ENCODE data around the gene WWC1.

Gene WWC1

DNA sequence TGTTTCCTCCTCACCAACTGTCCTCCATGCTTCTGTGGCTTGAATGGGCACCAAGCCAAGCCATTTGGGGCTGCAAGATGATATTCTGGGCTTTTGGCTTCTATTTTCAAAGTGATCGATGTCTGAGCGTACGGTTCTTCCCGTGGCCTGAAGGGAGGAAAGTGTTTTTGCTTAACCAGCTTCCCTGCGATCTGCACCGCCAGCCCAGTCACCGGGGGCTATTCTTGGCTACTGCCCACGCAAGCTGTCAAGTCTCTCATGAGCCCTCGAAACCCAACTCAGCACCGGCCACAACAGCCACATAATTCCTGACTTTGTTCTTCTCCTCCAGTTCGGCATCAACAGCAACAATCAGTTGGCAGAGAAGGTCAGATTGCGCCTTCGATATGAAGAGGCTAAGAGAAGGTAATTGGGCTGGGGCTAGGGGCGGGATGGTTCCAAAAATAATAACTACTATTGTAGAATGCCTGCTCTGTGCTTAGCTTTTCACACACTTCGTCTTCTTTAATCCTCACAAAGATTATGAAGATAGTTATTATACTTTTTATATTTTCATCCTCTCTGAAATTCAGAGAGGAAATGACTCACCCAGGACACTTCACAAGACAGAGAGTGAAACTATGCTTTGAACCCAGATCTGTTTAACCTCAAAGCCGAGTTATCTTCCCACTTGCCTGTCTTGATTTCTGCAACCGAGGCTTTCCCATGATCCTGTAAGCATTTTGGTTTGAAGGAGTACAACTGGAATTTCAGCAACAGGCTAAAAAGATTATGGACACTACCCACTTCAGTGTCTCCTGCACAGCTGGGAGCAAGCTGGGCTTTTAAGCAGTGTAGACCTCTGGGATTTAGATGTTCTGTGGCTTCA is 118.4 kb downstream of the WWC1 start:
- H3K4me1 ChIP-seq (ENCODE audit: control insufficient read depth, insufficient read depth, low read depth, low read length), result peaks cover 10% of the 10 kb centered on the region
- H2BK12ac ChIP-seq (ENCODE audit: low read length in 2 of 2), result peak overlapping the region in 1 of 2 experiments; percentile 51
- H2BK120ac ChIP-seq (ENCODE audit: low read depth, low read length), result no peak overlapping the region
- no peak overlapping the region for H3K4me2 ChIP-seq (ENCODE audit: low read length, poor library complexity, severe bottlenecking)
- WGBS, result 44% methylated on average over 10 of the region's 17 CpGs
- peak overlapping the region in 1 of 2 experiments; percentile 50 for H3K4me3 ChIP-seq (ENCODE audit: insufficient read depth in 1 of 2, low read depth in 1 of 2, low read length in 2 of 2)
- H4K91ac ChIP-seq (ENCODE audit: low read length), result no peak overlapping the region
- H3K27ac ChIP-seq (ENCODE audit: low read length, poor library complexity, severe bottlenecking), result no peak overlapping the region
- H2AK5ac ChIP-seq (ENCODE audit: low read length, severe bottlenecking), result no peak overlapping the region
- DNase-seq, result peak; percentile 84
- H4K8ac ChIP-seq (ENCODE audit: low read length), result no peak overlapping the region
- H3K36me3 ChIP-seq (ENCODE audit: control insufficient read depth in 1 of 2, insufficient read depth in 2 of 2, low read depth in 1 of 2, low read length in 2 of 2), result peaks cover 0 to 16% of the 10 kb centered on the region in 2 experiments
- no peaks in the 10 kb centered on the region for H3K27me3 ChIP-seq (ENCODE audit: control insufficient read depth in 1 of 2, insufficient read depth in 1 of 2, low read length in 2 of 2)
- H2BK5ac ChIP-seq (ENCODE audit: low read depth, low read length, poor library complexity, severe bottlenecking), result no peak overlapping the region
- H2BK15ac ChIP-seq (ENCODE audit: low read depth, poor library complexity, severe bottlenecking), result peak overlapping the region; percentile 20
- peak overlapping the region; percentile 14 for H3K9ac ChIP-seq (ENCODE audit: low read length)
- no peak overlapping the region for H3K4ac ChIP-seq (ENCODE audit: low read depth in 1 of 2, low read length in 2 of 2)
- H3K79me1 ChIP-seq (replicated peaks; ENCODE audit: low read length, poor library complexity, severe bottlenecking), result no peaks in the 10 kb centered on the region
- H3K14ac ChIP-seq (ENCODE audit: low read length in 2 of 2), result no peak overlapping the region
- H2AFZ ChIP-seq (ENCODE audit: low read depth, low read length), result no peak overlapping the region
- H3K23ac ChIP-seq (ENCODE audit: low read length in 2 of 2), result no peak overlapping the region
- H3K18ac ChIP-seq (ENCODE audit: low read depth in 1 of 2, low read length in 2 of 2), result peak overlapping the region; percentile 16 to 24
- H3K9me3 ChIP-seq (ENCODE audit: control insufficient read depth, low read length), result no peaks in the 10 kb centered on the region

DNA sequence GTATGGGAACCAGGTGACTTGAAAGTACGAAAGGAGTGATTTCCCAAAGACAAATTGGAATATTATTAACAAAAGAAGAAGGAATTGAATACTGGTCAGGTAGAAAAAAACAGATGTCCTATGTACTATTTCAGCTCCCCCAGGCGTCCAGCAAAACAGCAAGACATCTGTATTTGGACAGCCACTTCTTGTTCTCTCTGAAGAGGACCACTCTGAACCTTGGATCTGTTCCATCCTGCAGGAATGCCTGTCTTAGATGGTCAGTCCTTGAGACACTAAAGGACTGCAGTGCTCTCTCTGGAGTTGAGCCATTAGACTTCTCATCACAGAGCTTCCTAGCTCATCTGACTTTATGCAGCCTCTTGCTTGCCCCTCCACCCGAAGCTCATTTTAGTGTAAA is 120.4 kb downstream of the WWC1 start:
- Histone ChIP-seq H2AFZ (ENCODE audit: low read depth, low read length) (no peak overlapping the region), H3K4me3 (ENCODE audit: insufficient read depth in 1 of 2, low read depth in 1 of 2, low read length in 2 of 2) (no peak overlapping the region), H3K27me3 (ENCODE audit: control insufficient read depth in 1 of 2, insufficient read depth in 1 of 2, low read length in 2 of 2) (no peaks in the 10 kb centered on the region), H3K9me3 (ENCODE audit: control insufficient read depth, low read length) (no peaks in the 10 kb centered on the region), H3K79me1 (replicated peaks; ENCODE audit: low read length, poor library complexity, severe bottlenecking) (no peaks in the 10 kb centered on the region), H2AK5ac (ENCODE audit: low read length, severe bottlenecking) (no peak overlapping the region), H3K23ac (ENCODE audit: low read length in 2 of 2) (no peak overlapping the region), H4K91ac (ENCODE audit: low read length) (no peak overlapping the region), H2BK120ac (ENCODE audit: low read depth, low read length) (no peak overlapping the region), H3K9ac (ENCODE audit: low read length) (no peak overlapping the region), H2BK5ac (ENCODE audit: low read depth, low read length, poor library complexity, severe bottlenecking) (no peak overlapping the region), H3K27ac (ENCODE audit: low read length, poor library complexity, severe bottlenecking) (no peak overlapping the region), H2BK15ac (ENCODE audit: low read depth, poor library complexity, severe bottlenecking) (no peak overlapping the region), H3K4me2 (ENCODE audit: low read length, poor library complexity, severe bottlenecking) (no peak overlapping the region), H3K18ac (ENCODE audit: low read depth in 1 of 2, low read length in 2 of 2) (no peak overlapping the region), H2BK12ac (ENCODE audit: low read length in 2 of 2) (no peak overlapping the region), H4K8ac (ENCODE audit: low read length) (no peak overlapping the region), H3K36me3 (ENCODE audit: control insufficient read depth in 1 of 2, insufficient read depth in 2 of 2, low read depth in 1 of 2, low read length in 2 of 2) (peaks cover 0 to 21% of the 10 kb centered on the region in 2 experiments), H3K4ac (ENCODE audit: low read depth in 1 of 2, low read length in 2 of 2) (no peak overlapping the region), H3K4me1 (ENCODE audit: control insufficient read depth, insufficient read depth, low read depth, low read length) (peaks cover 10% of the 10 kb centered on the region), H3K14ac (ENCODE audit: low read length in 2 of 2) (no peak overlapping the region)
- WGBS, result 83% methylated on average over 2 of the region's 3 CpGs
- no peak for DNase-seq

DNA sequence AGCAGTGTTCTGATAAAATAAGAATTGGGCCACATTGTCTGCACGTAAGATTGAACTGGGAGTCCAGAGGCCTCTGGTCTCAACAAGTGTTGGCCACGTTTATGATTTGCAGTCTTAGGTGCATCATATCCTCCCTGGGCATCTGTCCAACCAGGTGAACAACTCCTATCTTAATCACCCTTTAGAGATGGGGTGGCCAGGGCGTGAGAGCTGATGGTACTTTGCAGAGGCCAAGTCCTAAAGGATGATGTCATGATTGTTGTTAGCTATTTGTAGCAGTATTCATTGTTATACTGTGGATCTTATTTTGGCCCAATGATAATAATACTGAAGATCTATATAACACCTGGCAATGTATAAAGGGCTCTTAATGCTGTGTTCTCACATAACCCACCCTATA is 121.6 kb downstream of the WWC1 start:
- no peak overlapping the region for H2BK5ac ChIP-seq (ENCODE audit: low read depth, low read length, poor library complexity, severe bottlenecking)
- H3K27me3 ChIP-seq (ENCODE audit: control insufficient read depth in 1 of 2, insufficient read depth in 1 of 2, low read length in 2 of 2), result no peaks in the 10 kb centered on the region
- H3K14ac ChIP-seq (ENCODE audit: low read length in 2 of 2), result no peak overlapping the region
- H3K4me2 ChIP-seq (ENCODE audit: low read length, poor library complexity, severe bottlenecking), result no peak overlapping the region
- no peak overlapping the region for H2AFZ ChIP-seq (ENCODE audit: low read depth, low read length)
- H4K8ac ChIP-seq (ENCODE audit: low read length), result no peak overlapping the region
- H3K79me1 ChIP-seq (replicated peaks; ENCODE audit: low read length, poor library complexity, severe bottlenecking), result no peaks in the 10 kb centered on the region
- no peak overlapping the region for H2BK12ac ChIP-seq (ENCODE audit: low read length in 2 of 2)
- no peak overlapping the region for H2AK5ac ChIP-seq (ENCODE audit: low read length, severe bottlenecking)
- 95% methylated on average over 2 of the region's 3 CpGs for WGBS
- no peak for DNase-seq
- H3K9ac ChIP-seq (ENCODE audit: low read length), result no peak overlapping the region
- no peak overlapping the region for H3K18ac ChIP-seq (ENCODE audit: low read depth in 1 of 2, low read length in 2 of 2)
- H3K4ac ChIP-seq (ENCODE audit: low read depth in 1 of 2, low read length in 2 of 2), result no peak overlapping the region
- no peak overlapping the region for H2BK15ac ChIP-seq (ENCODE audit: low read depth, poor library complexity, severe bottlenecking)
- no peak overlapping the region for H4K91ac ChIP-seq (ENCODE audit: low read length)
- peaks cover 10% of the 10 kb centered on the region for H3K4me1 ChIP-seq (ENCODE audit: control insufficient read depth, insufficient read depth, low read depth, low read length)
- peaks cover 0 to 24% of the 10 kb centered on the region in 2 experiments for H3K36me3 ChIP-seq (ENCODE audit: control insufficient read depth in 1 of 2, insufficient read depth in 2 of 2, low read depth in 1 of 2, low read length in 2 of 2)
- H3K9me3 ChIP-seq (ENCODE audit: control insufficient read depth, low read length), result no peaks in the 10 kb centered on the region
- no peak overlapping the region for H3K4me3 ChIP-seq (ENCODE audit: insufficient read depth in 1 of 2, low read depth in 1 of 2, low read length in 2 of 2)
- H3K23ac ChIP-seq (ENCODE audit: low read length in 2 of 2), result no peak overlapping the region
- no peak overlapping the region for H2BK120ac ChIP-seq (ENCODE audit: low read depth, low read length)
- H3K27ac ChIP-seq (ENCODE audit: low read length, poor library complexity, severe bottlenecking), result no peak overlapping the region

DNA sequence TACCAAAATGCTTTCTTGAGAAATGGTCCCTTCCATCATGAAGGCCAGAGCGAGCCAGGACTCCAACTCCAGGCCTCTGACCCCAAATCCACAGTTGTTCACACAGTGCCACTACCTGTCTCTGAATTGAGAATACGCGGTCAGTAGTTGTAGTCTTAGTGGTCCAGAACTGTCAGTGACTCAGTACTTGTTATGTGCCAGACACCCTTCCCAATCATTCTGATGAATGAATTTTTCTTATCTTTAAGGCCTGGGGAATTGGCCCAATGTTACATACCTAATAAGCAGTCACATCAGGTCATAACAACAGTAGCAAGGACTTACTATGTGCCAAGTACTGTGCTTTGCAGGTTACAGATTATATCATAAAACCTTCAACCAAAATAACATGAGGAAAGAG is 122.2 kb downstream of the WWC1 start:
- H2BK120ac ChIP-seq (ENCODE audit: low read depth, low read length), result no peak overlapping the region
- H3K4me1 ChIP-seq (ENCODE audit: control insufficient read depth, insufficient read depth, low read depth, low read length), result peaks cover 8% of the 10 kb centered on the region
- peaks cover 0 to 24% of the 10 kb centered on the region in 2 experiments for H3K36me3 ChIP-seq (ENCODE audit: control insufficient read depth in 1 of 2, insufficient read depth in 2 of 2, low read depth in 1 of 2, low read length in 2 of 2)
- H2BK5ac ChIP-seq (ENCODE audit: low read depth, low read length, poor library complexity, severe bottlenecking), result no peak overlapping the region
- H3K9ac ChIP-seq (ENCODE audit: low read length), result no peak overlapping the region
- H3K4me2 ChIP-seq (ENCODE audit: low read length, poor library complexity, severe bottlenecking), result no peak overlapping the region
- no peak overlapping the region for H3K18ac ChIP-seq (ENCODE audit: low read depth in 1 of 2, low read length in 2 of 2)
- H2AFZ ChIP-seq (ENCODE audit: low read depth, low read length), result no peak overlapping the region
- H3K9me3 ChIP-seq (ENCODE audit: control insufficient read depth, low read length), result no peaks in the 10 kb centered on the region
- no peak overlapping the region for H4K8ac ChIP-seq (ENCODE audit: low read length)
- H4K91ac ChIP-seq (ENCODE audit: low read length), result no peak overlapping the region
- no peak for DNase-seq
- no peak overlapping the region for H3K23ac ChIP-seq (ENCODE audit: low read length in 2 of 2)
- H3K27me3 ChIP-seq (ENCODE audit: control insufficient read depth in 1 of 2, insufficient read depth in 1 of 2, low read length in 2 of 2), result no peaks in the 10 kb centered on the region
- H3K4me3 ChIP-seq (ENCODE audit: insufficient read depth in 1 of 2, low read depth in 1 of 2, low read length in 2 of 2), result no peak overlapping the region
- H2BK12ac ChIP-seq (ENCODE audit: low read length in 2 of 2), result no peak overlapping the region
- H3K27ac ChIP-seq (ENCODE audit: low read length, poor library complexity, severe bottlenecking), result no peak overlapping the region
- H2BK15ac ChIP-seq (ENCODE audit: low read depth, poor library complexity, severe bottlenecking), result no peak overlapping the region
- no peak overlapping the region for H2AK5ac ChIP-seq (ENCODE audit: low read length, severe bottlenecking)
- WGBS, result 100% methylated on average over 2 of the region's 3 CpGs
- H3K79me1 ChIP-seq (replicated peaks; ENCODE audit: low read length, poor library complexity, severe bottlenecking), result no peaks in the 10 kb centered on the region
- no peak overlapping the region for H3K14ac ChIP-seq (ENCODE audit: low read length in 2 of 2)
- no peak overlapping the region for H3K4ac ChIP-seq (ENCODE audit: low read depth in 1 of 2, low read length in 2 of 2)

All from mesenchymal stem cell (in vitro differentiated cells and primary cell).